NCI-H1048 (cell line): Measurements from ENCODE around the gene ZNF512B.

Source experiments
- DNase-seq: peaks from one replicate; lab custom pipeline; 2025; lab: John Stamatoyannopoulos, UW

The ZNF512B gene

DNA sequence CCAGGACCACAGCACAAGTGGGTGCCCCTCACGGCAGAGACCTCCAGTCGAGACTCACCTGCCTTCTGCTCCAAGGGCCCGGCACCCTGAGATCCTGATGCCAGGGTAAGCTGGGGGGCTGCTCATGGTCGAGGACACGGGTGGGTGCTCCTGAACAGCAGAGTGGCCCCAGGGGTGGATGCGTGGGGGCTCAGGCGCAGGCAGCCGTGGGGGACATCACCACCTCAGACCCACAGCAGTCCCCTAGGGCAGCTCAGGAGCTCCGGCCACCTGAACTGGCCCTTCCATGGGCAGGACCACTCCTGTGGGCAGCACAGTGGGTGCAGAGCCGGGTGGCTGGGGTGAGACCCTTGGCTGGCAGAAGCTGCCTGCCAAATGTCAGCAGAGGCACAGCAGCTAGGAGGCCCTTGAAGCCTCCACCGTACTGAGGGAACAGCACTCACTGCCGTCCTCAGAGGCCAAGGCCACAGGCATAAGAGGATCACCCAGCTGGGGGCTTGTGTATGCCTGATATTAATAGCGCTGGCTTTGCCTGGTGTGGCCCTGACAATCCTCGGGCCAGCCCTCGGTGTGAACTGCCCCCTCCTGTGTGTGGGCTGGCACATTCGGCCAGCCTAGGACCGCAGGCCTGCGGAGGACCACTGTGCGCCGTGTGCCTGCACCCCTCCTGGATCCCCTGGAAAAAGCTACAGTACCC, 18.9 kb downstream of the ZNF512B start:
- DNase-seq = no peak

DNA sequence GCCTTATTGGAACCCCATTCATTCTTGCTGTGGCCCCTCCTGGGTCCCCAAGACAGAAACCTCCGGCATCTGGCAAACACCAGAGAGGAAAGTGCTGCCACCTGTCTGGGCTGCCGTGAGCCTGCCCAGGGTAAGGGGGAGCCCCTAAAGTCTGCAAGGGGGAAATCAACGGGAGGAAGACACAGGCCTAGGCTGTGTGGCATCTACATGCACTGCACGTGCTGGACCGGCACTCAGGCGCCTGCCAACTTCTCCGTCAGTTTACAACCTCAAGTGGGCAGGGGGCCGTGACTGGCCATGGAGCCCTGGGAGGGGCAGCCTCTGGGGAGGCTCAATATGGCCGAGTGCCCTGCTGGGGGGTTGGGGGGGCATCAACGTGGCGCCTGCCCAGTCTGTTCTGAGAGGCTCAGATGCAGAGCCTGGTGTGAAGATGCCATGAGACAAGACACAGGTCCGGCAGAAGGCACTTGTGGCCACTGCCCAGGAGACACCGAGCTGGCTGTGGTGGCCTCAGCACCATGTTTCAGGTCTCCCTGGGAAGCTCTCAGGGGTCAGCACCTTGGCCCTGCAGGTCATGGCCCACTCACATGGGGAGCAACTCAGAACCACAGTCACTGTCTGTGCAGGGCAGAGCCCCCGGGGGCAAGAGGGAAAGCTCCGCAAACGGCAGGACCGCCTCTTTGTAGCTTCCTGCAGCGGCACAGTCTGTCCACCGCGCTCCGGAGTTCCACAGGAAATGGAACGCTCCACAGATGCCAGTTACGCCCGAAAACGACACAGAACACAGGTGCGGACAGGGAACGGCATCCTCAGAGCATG, 21.9 kb downstream of the ZNF512B start:
- DNase-seq = no peak

DNA sequence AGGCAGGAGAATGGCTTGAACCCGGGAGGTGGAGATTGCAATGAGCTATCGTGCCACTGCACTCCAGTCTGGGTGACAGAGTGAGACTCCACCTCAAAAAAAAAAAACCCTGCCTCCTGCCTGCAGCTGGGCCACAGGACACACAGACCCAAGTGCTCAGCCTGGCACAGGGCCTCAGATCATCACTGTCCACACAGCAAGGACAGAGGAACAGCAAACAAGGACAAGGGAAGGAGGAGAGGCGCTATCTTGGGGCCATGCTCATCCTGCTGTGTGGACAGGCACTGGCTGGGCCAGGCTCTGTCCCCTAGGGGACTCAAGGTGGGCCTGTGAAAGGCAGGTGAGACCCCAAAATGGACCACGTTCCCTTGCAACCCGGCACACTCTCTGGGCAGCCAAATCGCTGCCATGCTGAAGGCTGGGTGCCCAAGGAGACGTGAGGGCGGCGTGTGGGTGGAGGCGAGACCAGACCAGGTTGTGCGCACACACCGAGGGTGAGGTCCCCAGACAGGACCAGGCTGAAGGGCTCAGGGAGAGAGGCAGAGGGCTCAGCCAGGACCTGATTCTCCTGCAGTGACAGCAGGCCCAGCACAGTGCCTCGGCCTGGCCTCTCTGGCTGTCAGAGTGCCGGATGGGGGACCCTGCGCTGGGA, 22.6 kb downstream of the ZNF512B start:
- DNase-seq = no peak

DNA sequence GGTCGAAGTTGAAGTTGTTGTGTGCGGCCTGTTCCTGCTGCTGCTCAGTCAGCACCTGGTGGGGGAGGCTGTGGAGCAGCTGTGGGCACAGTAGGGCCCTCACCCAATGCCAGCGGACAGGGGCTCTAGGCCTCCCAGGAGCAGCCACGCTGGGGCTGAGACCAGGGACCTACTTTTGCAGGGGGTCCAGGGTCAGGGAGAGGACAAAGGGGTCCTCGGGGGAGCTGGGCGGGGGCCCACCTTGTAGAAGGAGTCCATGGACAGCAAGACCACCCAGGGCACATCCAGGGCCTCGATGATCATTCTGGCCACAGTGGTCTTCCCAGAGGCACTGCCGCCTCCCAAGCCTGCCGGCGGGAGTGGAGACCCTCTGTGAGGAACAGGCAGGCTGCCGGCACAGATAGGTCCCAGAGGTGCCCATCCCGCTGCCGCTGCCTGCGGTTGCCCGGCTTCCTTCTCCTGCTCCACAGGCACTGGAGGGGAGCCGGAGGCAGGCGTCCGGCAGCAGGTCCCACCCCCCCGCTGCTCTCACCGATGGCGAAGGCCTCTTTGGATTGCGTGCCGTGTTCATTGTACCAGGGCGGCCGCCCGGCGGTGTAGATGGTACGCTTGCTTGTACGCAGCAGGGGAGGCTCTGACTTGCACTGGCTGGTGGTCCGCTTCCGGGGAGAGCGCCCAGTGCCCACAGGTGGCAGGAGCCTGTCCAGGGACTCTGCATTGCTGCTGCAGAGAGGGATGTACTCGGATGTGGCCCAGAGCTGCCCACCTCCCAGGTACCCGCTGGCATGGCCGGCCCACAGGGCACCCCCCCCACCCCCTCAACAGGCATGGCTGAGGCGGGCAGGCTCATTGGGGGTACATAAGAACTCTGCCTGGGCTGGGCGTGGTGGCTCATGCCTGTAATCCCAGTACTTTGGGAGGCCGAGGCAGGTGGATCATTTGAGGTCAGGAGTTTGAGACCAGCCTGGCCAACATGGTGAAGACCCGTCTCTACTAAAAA, 23.5 kb downstream of the ZNF512B start:
- DNase-seq = no peak

DNA sequence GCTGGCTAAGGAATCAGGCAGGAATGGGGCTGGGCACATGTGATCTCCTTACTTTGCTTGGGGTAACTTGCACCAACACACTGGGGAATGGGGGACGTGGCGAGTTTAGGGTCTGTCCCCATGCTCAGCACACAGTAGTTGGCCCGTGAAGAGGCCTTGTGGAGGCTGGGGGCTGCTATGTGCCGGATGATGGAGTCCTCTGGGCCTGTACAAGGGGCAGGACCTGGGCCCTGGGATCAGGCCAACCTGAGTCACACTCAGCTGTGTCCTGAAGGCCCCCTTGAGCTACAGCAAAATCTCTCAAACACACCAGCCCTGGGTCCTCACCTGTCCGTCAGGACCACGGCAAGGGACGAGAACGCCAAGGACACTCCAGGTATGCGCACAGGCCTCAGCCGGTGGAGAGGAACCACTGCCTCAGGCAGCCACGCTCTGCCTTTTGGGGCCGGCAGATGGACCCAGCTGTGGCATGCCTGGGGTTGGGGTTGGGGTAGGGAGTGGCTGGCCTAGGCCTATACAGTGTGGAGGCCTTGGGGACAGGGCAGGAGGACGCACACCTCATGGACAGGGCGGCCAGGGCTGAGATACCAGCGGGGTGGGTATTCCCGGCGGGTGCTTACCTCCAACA, 24.6 kb downstream of the ZNF512B start:
- DNase-seq = no peak

DNA sequence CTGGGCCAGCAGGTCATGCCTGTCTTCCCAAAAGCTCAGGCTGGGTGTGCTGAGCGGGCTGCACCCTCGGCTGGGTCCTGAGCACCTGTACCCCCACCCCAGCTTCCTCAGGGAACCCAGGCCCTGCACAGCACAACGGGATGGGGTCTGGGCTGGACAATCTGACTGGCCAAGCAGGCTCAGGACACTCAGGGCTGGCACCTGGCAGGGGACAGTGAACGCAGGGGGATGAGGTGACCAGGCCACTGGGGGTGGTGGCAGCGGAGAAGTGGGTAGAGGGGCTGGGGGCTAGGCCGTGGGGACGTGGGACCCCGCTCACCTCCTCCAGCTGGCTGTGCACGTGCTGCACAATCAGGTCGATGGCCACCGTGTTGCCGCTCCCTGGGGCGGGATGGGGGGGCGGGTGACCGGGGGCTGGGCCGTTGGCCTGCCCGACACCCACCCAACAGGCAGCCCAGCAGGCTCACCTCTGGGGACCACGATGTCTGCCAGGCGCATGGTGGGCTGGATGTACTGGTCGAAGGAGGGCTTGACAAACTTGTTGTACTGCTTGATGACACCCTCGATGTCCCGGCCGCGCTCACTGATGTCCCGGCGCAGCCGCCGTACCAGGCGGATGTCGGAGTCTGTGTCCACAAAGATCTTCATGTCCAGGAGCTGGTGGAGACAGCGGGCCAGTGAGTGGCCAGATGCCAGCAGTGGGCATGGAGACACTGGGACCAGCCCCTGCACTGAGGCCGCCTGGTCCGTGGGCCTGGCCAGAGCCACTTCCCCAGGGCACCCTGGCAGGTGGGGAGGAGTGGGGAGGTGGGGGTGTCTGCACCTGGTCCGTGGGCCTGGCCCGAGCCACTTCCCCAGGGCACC, 25.4 kb downstream of the ZNF512B start:
- DNase-seq = no peak

DNA sequence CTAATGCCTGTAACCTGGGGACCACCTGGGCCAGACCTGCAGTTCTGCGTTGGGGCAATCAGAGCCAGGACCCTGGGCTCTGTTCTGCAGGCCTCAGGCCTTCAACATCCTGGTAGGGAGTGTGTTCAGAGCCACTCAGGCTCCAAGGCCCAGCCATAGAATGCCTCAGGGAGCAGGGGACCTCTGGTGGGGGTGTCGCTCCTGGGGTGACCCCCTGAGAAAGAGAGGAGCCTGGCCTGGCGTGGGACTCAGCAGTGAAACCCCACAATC, 26.0 kb downstream of the ZNF512B start:
- DNase-seq = no peak

DNA sequence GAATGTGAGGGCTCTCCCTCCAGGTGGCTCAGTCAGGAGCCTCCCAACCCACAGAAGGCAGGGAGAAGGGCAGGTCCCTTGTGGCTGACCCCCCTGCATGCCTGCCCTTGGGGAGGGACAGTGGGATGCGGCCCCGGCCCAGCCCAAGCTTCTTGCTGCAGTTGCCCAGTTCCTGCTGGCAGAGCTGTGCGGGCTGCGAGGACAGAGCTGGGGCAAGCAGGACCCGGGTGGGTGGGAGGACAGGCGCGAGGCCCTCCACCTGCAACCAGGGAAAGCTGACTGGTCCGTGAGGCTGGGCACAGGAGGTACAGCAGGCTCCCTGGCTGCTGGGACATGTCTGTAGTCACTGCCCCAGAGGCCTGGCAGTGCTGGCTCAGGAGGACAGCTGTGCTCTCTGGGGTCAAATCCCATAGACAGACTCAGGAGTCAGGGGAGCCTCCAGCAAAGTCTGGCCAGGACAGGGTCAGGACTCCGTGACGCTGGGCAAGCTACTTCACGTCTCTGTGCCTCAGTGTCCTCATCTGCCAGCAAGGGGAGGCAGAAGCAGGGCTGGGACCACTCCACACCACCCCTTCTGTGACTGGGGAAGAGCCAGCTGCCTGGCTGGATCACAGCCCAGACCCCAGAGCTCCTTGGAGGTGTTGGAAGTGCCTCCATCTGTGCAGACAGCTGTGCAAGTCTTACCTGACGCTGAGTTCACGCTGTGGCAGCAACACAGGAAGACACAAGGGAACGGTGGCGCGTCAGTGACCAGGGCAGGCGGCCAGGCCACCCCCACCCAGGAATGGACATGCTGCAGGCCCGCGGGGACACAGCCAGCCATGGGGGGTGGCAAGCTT, 26.5 kb downstream of the ZNF512B start:
- DNase-seq = no peak

DNA sequence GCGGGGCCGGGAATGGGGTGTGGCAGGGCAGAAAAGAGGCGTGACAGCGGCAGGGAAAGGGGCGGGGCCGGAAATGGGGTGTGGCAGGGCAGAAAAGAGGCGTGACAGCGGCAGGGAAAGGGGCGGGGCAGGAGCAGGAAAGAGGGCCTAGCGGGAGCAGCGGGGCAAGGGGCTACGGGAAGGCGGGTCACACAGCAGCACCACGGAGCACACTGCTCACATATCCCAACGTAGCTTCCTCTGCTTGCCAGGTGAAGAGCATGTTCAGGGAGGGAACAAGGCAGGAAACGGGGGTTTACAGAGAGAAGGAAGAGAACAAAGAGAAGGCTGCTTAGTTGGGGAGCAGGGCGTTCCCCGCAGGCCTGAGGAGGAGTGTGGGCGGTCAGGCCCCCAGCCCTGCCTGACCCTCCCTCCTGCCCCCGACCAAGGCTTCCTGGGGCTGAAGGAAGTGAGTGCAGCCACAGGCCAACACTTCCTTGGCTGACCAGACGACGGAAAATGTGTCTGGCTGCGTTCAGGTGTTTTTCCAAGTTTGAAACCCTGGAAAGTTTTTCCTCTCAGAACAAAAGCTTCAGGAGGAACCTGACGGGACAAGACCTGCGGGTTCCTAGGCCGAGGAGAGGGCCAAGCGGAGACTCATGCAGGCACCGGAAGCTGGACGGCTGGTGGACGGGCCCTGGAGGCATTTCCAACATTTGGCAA, 27.3 kb downstream of the ZNF512B start:
- DNase-seq = peak; percentile 15

DNA sequence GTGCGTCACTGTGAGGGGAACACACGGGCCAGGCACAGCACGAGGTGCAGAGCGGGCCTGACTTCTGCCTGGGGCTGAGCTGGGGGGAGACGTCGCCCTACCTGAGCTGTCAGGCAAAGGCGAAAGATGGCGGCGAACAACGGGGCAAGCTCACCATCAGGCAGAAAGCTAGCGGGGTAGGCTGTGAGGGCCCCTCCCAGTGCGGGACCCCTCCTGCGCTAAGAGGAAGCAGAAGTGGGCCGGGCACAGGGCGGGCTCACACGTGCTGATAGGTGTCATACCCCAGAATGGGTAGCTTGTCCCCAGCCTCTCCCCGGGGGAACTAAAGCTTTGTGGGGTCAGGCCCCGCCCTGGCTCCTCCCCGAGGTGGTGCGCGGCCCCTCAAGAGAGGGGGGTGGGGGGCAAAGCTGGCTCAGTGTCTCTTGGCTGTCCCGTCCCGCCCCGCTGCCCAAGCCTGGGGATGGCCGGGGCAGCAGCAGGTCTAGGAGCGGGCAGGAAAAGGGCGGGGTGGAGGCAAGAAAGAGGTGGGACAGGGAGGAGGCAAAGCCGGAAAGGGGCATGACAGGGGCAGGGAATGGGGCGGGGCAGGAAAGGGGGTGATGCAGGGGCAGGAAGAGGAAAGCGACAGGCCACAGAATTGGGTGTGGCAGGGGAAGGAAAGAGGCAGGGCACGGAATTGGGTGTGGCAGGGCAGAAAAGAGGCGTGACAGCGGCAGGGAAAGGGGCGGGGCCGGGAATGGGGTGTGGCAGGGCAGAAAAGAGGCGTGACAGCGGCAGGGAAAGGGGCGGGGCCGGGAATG, 28.2 kb downstream of the ZNF512B start:
- peak; percentile 32 for DNase-seq

DNA sequence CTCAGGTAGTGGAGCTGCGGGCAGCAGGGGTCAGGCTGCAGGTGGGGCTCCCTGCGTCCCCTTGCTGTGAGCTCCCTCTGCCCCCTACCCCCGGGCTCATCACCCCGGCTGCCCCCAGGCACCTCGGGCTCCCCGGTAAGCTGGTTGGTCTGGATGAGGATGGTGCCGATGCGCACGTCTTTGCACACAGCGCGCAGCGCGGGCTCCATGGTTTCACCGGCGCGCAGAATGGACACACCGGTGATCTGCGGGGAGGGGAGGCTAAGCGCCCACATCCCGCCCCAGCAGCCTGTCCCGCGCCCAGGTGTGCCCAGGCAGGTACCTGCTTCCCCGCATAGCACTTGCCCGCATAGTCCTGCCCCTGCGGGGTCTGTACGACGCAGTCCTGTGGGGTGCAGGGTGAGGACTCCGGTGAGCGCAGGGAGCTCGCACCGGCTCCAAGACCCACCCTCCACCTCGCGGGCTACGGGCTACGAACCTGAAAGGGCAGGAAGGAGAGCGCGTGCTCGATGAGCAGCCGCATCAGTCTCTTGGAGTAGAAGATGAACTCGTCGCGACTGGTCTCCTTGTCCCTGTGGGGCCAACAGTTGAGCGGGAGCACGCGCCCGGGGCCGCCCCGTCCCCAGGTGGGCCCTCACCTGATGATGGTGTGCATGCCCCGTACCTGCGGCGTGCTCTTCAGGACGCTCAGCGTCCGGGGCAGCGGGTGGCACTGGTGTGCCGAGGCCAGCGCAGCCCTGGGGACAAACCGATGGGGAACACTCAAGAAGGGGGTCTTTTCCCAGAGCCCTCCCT, 29.1 kb downstream of the ZNF512B start:
- DNase-seq = no peak

DNA sequence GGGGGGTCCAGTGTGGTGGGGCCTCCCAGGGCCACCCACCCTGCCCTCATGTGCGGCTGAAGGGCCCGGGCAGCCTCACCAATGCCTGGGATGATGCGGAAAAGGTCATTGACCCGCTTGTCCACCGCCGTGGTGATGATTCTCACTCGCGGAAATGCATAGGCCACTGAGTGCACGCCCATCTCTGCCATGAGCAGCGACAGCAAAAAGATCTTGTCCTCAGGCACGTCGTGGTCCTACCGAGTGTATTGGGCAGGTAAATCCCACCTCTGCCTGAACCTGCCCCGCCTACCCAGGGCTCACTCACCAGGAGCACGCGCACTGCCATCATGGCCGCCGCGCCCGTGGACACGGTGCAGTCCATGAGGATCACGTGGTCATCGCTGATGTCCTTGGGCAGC, 29.7 kb downstream of the ZNF512B start:
- DNase-seq = no peak

DNA sequence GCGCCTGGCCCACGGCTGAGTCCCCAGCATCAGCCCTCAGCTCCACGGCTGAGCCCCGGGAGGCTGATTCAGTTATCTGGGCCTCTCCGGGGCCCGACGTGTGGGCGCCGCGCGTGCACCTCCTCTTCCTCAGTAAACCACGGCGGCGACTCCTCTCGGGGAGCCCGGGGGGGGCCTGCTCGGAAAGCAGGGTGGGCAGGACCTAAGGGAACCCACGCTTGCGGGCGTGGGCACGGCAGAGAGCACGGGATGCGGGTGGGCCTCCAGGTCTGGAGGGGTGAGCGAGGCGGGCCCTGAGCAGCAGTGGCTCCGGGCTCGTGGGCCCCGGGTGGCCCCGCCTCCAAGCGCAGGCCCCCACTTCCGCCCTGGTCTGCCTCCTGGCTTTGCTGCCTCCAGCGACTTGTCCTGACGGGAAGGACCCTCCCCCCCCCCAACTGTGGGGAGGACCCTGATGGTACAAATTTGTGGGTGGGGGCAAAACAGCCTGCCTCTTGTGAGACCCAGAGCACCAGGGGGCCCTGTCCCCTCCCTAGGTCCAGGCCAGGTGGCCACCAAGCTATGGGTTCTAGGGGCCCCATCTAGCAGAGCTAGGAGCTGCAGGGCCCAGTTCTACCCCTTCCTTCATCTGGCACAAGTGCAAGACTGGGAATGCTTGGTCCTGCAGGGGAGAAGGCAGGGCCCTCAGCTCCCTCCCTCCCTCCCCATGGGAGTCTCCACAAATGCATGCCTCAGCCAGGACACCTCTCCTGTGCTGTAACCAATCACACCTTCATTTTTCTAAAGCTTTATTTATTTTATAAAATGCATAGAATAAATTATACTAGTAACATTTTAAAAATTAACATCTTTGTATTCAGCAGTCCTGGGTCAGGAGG, 30.4 kb downstream of the ZNF512B start:
- DNase-seq = no peak

DNA sequence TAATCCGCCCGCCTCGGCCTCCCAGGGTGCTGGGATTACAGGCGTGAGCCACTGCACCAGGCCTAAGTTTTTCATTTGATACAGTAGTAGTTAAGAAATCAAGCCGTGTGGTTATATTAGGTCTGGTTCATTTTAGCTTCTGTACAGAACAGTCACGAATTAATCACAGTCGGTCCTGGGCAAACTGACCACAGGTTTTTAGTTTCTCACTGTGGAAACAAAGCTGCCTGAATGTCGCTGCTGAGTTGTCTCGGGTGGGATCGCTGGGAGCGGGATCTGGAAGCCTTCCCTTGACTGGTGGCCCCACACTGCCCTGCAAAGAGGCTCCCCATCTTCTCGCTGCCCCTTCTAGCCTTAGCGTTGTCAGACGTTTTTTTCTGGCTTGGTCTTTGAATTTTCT, 32.1 kb downstream of the ZNF512B start:
- DNase-seq = no peak

DNA sequence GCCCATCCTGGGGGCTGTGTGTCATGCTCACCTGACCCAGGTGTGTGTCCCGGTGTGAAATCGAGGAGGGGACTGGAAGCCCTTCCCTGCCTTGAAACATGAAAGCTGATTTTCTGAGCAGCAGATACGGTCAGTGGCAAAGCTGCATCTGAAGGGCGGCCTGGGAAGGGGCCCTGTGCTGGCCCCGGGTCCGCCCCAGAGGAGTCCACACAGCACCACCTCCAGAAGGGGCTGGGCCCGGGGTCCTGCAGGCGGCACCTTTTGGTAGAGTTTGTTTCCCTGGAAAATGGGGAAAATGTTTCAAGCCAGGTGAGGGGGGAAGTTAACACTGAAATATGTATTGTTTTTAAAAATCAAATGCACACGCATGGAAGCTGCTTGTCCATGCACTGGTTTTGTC, 34.3 kb downstream of the ZNF512B start:
- DNase-seq = no peak

DNA sequence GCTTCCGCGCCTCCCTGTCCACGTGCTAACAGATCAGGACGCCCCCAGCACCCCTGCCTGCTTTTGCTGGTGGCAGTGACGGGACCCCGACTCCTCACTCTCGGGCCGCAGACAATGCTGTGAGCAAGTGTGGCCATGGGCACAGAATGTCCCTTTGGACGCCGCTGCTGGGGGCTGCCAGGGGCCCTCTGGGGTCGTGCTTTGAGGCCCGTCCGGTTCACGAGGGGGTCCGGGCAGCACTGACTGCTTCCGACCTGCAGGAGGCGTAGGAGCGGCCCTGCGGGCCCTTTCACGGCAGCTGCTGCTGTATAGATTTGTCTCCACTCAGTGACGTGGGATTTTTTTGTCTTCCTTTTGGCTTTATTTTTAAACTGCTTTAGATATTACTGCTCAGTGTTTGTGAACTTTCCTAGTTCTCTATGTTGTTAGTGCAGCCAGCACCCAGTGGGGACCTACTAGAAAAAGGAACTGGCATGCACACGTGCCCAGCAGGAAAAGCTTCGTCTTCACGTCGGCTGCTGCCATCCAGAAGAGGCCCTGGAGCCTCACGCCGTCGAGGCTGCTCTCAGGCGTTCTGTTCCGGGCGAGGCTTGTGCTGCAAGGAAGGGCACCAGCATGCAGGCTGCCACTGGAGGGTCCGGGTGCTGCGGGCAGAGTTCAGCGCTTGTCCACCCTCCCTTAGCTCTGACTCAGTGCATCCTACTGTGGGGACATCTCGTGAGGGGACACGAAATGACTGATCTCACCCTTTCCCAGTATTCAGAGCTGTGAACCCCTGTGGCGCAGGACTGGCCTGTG, 35.3 kb downstream of the ZNF512B start:
- no peak for DNase-seq
